GM13977 (cell line): Measurements from ENCODE around the gene CYTH4.

ENCODE experiments used
- DNase-seq: peaks from one replicate; pipeline ENCODE4 v3.0.0; 2012; ENCODE audit warnings: low spot score
- in situ Hi-C: fragments of 300-500 bp; cut with MboI; formaldehyde crosslinking; loops from one replicate; pipeline ENCODE4 v1.12.0; 2022; ENCODE audit warnings: low sequenced_read_pairs, low pct_unique_long_range_greater_than_20kb, mixed read lengths, inconsistent platforms; ENCODE audit not compliant: unreplicated experiment
- TF ChIP-seq, protein P1 (sequence below): IDR thresholded peaks from 2 replicates; pipeline ENCODE4 v1.5.1; 2012; ENCODE audit warnings: mild to moderate bottlenecking, control low read depth; ENCODE audit not compliant: insufficient read depth; ENCODE audit errors: extremely low read depth, missing control alignments

The CYTH4 gene

DNA sequence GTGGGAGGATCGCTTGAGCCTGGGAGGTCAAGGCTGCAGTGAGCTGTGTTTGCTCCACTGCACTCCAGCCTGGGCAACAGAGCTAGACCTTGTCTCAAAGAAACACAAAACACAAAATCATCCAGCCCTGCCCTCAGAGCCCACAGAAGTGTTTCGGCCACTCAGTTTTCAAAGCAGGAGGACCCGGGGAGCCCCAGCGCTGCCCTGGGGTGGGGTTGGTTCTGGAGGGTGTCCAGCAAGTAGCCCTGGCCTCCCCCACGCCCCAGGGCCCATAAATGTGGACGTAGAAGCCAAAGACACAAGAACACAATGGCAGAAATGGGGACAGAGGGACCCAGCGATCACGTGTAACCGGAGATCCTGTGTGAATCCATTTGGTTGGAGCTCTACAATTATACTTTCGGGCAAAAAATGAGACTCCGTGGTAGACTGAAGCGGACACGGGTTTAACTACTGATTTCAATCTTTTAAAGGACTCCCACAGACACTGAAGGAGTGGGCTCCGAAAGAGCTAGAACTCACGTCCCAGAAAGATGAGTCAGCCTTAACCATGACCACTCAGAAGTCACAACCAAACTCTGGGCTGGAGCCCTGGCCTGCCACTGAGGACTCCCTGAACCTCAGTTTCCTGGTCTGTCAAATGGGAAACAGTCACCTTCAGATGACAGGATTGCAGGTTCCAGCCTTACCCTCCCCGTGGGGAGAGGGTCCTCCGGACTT is 9.0 kb upstream of the CYTH4 start:
- no peak for DNase-seq
- in situ Hi-C loops: no loop called here
- TF ChIP-seq, protein P1, sequence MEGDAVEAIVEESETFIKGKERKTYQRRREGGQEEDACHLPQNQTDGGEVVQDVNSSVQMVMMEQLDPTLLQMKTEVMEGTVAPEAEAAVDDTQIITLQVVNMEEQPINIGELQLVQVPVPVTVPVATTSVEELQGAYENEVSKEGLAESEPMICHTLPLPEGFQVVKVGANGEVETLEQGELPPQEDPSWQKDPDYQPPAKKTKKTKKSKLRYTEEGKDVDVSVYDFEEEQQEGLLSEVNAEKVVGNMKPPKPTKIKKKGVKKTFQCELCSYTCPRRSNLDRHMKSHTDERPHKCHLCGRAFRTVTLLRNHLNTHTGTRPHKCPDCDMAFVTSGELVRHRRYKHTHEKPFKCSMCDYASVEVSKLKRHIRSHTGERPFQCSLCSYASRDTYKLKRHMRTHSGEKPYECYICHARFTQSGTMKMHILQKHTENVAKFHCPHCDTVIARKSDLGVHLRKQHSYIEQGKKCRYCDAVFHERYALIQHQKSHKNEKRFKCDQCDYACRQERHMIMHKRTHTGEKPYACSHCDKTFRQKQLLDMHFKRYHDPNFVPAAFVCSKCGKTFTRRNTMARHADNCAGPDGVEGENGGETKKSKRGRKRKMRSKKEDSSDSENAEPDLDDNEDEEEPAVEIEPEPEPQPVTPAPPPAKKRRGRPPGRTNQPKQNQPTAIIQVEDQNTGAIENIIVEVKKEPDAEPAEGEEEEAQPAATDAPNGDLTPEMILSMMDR: no peak

- DNase-seq: no peak
- TF ChIP-seq, protein P1: no peak
- in situ Hi-C loops: no loop called here
These were observed 8.5 kb upstream of the CYTH4 start for GRCh38 chr22:37273846-37274225.

DNA sequence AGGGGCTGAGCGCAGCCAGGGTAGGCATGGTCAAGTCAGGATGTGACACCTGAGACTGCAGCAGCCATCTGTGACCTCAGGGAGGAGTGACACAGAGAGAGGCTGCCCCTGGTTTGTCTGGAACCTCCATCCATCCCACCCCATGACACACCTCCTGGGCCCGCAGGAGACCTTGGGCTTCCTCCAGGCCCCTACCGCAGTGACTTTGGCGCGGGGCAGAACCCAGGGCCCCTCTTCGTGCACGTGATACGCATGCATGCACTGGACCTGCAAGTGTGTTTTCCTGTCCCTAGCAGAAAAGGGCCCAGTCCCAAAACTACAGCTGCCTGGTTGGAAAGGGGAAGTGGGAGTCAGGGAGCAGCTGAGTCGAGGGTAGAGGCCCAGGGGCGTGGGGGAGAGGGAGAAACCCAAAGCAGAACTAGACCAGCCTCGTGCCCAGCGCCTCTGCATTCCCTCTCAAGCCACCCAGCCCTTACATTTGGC is 7.9 kb upstream of the CYTH4 start:
- no peak for DNase-seq
- TF ChIP-seq, protein P1: no peak
- in situ Hi-C loops: no loop called here

DNA sequence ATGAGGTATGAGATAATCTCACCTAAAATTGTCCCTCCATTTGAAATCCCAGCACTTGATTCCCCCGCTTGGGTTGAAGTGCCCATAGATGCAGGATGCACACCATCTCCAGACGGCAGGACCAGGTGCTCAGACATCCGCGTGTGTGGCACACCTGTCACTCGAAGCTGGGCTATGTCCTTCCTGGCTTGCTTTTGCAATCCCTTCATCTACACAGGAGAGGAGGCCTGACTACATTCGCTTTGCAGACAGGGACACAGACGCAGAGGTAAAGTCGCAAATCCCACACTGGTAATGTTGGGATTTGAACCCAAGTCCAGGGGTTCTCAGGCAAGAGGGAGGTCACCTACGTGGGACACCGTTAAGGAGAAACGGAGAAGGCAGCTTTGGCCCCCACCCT is 7.2 kb upstream of the CYTH4 start:
- no peak for DNase-seq
- in situ Hi-C loops: no loop called here
- TF ChIP-seq, protein P1: no peak

- TF ChIP-seq, protein P1: no peak
- no peak for DNase-seq
- in situ Hi-C loops: no loop called here
These were observed 6.7 kb upstream of the CYTH4 start for GRCh38 chr22:37275622-37276021.

DNA sequence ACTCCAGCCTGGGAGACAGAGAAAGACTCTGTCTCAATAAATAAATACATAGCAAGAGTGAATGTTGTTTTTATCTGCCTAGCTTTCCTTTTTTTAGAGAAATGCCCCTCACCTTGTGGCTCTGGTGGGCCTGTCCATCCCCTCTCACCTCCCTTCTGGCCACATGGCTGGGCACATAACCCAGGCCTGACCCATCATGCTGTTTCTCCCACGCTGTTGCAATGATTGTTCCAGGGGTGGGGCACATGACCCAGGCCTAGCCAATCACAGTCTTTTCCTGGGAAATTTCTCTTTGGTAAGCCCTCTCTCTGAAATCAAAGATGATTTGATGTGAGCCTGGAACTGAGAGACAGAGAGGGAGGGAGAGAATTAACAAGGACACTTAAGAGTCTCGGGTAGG is 5.5 kb upstream of the CYTH4 start:
- TF ChIP-seq, protein P1: no peak
- no peak for DNase-seq
- in situ Hi-C loops: no loop called here

GRCh38 chr22:37277384-37277783 is 4.9 kb upstream of the CYTH4 start:
- DNase-seq: no peak
- TF ChIP-seq, protein P1: no peak
- in situ Hi-C loops: no loop called here
